Bone marrow (tissue), 2 donors: ENCODE results near the gene PPFIA4.
"Not testable (repeated sequence)": the region's sequence is repeated elsewhere in the genome, so short reads cannot be mapped to it uniquely, and the experiment has no call there.

ENCODE experiments used
- DNase-seq, 2 donors: peaks; one replicate each; lab custom pipeline; 2025; lab: John Stamatoyannopoulos, UW

PPFIA4 gene

GRCh38 chr1:203026031-203026665 is at the start of gene PPFIA4:
Gene PPFIA4, plus strand, starts transcription at chr1:203026491. Its CDS starts 12,518 bp downstream, at chr1:203039009.
- DNase-seq = peak; percentile 40 to 51

GRCh38 chr1:202976633-202977032 is 49.7 kb upstream of the PPFIA4 start:
- no peak for DNase-seq

- no peak for DNase-seq
These were observed 46.8 kb upstream of the PPFIA4 start for GRCh38 chr1:202979459-202979858.

DNA sequence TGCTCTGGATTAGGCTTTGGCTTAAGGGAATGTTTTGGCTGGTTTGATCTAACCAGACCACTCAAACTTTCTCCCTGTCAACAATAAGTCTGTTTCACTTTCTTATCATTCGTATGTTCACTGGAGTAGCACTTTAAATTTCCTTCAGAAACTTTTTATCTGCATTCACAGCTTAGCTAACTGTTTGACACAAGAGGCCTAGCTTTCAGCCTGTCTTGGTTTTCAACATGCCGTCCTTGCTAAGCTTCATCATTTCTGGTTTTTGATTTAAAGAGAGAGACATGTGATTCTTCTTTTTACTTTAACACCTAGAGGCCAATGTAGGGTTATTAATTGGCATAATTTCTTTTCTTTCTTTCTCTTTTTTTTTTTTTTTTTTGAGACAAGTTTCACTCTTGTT is 44.4 kb upstream of the PPFIA4 start:
- no peak for DNase-seq

DNA sequence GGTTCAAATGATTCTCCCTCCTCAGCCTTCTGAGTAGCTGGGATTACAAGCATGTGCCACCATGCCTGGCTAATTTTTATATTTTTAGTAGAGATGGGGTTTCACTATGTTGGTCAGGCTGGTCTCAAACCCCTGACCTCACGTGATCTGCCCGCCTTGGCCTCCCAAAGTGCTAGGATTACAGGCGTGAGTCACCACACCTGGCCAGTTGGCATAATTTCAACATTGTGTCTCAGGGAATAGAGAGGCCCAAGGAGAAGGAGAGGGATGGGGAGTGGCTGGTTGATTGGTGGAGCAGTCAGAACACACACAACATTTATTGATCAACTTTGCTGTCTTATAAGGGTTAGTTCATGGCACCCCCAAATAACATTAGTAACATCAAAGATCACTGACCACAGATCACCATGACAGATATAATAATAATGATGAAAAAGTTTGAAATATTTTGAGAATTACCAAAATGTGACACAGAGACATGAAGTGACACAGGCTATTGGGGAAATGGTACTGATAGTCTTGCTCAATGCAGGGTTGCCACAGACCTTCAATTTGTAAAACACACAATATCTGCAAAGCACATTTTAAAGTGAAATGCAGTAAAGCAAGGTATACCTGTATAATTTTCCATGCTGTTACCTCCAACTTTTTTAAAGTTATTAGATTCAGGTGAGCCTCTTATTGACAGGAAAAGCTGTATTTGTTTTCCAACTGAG is 43.4 kb upstream of the PPFIA4 start:
- DNase-seq = no peak

DNA sequence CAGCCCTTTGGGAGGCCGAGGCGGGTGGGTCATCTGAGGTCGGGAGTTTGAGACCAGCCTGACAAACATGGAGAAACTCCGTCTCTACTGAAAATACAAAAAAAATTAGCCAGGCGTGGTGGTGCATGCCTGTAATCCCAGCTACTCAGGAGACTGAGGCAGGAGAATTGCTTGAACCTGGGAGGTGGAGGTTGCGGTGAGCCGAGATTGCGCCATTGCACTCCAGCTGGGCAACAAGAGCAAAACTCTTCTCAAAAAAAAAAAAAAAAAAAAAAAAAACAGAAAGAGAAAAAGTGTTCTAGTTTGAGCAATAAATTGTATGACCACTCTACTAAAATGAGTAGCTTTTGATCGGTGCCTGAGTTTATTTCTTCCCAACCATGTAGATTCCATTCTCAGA is 40.2 kb upstream of the PPFIA4 start:
- DNase-seq = not testable (repeated sequence)

- no peak for DNase-seq
These were observed 39.0 kb upstream of the PPFIA4 start for GRCh38 chr1:202987255-202987654.

- no peak for DNase-seq
These were observed 38.2 kb upstream of the PPFIA4 start for GRCh38 chr1:202987922-202988583.

DNA sequence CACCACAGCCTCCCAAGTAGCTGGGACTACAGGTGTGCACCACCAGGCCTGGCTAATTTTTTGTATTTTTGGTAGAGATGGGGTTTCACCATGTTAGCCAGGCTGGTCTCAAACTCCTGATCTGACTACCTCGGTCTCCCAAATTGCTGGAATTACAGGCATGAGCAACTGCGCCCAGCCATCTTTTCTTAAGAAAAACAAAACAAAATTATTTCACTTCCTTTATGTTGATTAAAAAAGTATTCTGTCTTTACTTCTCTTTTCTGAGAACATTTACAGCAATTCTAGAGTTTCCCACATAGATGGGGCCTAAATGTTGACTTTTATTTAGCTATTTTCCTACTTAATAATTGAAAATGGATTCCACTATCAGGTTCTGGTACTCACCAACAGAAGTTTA is 36.4 kb upstream of the PPFIA4 start:
- no peak for DNase-seq

GRCh38 chr1:202991112-202991511 is 35.2 kb upstream of the PPFIA4 start:
- DNase-seq = no peak

GRCh38 chr1:202994756-202995155 is 31.5 kb upstream of the PPFIA4 start:
- no peak for DNase-seq

- peak in 1 of 2 donors; percentile 75 for DNase-seq
These were observed 27.2 kb upstream of the PPFIA4 start for GRCh38 chr1:202998836-202999750.

DNA sequence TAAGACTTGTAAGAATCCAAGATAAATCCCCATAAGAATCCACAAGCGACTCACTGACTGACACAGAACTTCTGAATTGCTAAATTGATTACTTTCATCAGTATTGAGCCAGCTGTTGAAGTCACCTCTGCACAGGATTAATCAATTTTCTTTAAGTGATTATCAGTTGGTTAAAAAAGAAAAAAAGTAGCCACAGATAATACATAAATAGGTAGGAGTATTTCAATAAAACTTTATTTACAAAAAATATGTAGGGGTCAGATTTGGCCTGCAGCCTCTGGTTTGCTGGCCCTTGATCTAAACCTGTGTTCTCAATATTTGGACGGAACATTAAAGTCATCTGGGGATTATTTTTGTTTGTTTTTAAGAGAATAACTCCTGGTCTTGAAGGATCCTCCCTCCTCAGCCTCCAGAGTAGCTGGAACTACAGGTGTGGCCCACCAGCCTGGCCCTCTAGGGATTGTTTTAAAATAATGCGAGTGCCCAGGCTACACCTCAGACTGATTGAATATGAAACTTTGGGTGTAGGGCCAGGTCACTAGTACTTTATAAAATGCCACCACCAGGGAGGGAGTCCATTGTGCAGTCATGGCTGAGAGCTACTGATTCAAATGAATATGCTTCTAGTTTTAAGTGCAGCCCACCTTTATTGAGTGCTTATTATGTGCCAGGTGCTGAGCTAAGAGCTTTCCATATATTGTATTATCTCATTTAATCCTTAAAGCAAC is 25.9 kb upstream of the PPFIA4 start:
- DNase-seq = no peak

- no peak for DNase-seq
These were observed 24.3 kb upstream of the PPFIA4 start for GRCh38 chr1:203001986-203002385.

- no peak for DNase-seq
These were observed 23.3 kb upstream of the PPFIA4 start for GRCh38 chr1:203002951-203003350.

GRCh38 chr1:203005395-203006142 is 20.7 kb upstream of the PPFIA4 start:
- DNase-seq = not testable (repeated sequence)

GRCh38 chr1:203006948-203007871 is 19.1 kb upstream of the PPFIA4 start, which contains the start of gene TMEM183A:
Gene TMEM183A, plus strand, starts transcription at chr1:203007374. Its CDS starts 92 bp downstream, at chr1:203007466.
- peak; percentile 85 for DNase-seq

DNA sequence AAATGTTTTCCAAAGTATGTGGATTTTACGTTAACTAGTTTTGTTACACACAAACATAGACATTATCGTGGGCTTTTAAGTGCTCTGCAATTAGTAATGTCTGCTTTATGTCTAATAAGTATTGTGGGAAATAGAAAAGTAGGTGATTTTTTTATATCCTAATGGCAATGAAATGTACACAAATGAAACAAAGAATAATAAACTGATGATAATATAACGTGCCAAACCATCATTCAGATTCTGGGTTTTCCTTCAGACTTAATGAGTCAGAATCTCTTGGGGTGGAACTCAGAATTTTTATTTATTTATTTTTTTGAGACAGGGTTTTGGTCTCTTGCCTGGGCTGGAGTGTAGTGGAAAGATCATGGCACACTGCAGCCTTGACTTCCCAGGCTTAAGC is 17.1 kb upstream of the PPFIA4 start:
- DNase-seq = no peak

- no peak for DNase-seq
These were observed 14.7 kb upstream of the PPFIA4 start for GRCh38 chr1:203011582-203011981.
